Measurements from ENCODE around the gene GRB14. TPM values are rescaled to one million over a fixed set of nuclear protein-coding genes. Genes with fewer than 3 reads are reported as not detected.

The GRB14 gene
- total RNA-seq, 1 donor from 2014 or later, result 2.7 TPM

Other genes starting within 250 kb of the GRB14 start
- gene COBLL1, start 220.3 kb upstream of the GRB14 start, total RNA-seq, result 79.6 TPM

Data from vagina (tissue), 1 donor.